ENCODE data around the gene MRPL40.

The MRPL40 gene

GRCh38 chr22:19393704-19394103 lies 38.6 kb upstream of the MRPL40 start:
- no peak for TF ChIP-seq CTCF (IDR thresholded peaks at IDR 0.05; ENCODE audit: insufficient read depth, low read length, missing control alignments)
- POLR2A ChIA-PET, result no interaction called here
- H3K4me3 ChIP-seq (ENCODE audit: low read depth, low read length), result no peak overlapping the region
- no peak for DNase-seq (ENCODE audit: low read depth, low spot score)
- CTCF ChIA-PET, result interaction anchor here (1.8 kb wide), 1 partner anchor 11 kb away, joined by 4 read pairs; no protein-coding TSS in a partner anchor

GRCh38 chr22:19394274-19395050 lies 37.9 kb upstream of the MRPL40 start:
- TF ChIP-seq CTCF (IDR thresholded peaks at IDR 0.05; ENCODE audit: insufficient read depth, low read length, missing control alignments), result no peak
- POLR2A ChIA-PET, result no interaction called here
- CTCF ChIA-PET, result interaction anchor here (0.9 kb wide), 1 partner anchor 96 kb away, joined by 3 read pairs; no protein-coding TSS in a partner anchor
- no peak overlapping the region for H3K4me3 ChIP-seq (ENCODE audit: low read depth, low read length)
- no peak for DNase-seq (ENCODE audit: low read depth, low spot score)

- no peak for TF ChIP-seq CTCF (IDR thresholded peaks at IDR 0.05; ENCODE audit: insufficient read depth, low read length, missing control alignments)
- no peak for DNase-seq (ENCODE audit: low read depth, low spot score)
- no peak overlapping the region for H3K4me3 ChIP-seq (ENCODE audit: low read depth, low read length)
- ChIA-PET CTCF (interaction anchor here (0.9 kb wide), 1 partner anchor 97 kb away, joined by 3 read pairs; no protein-coding TSS in a partner anchor), POLR2A (no interaction called here)
Observed at GRCh38 chr22:19395276-19395675, 37.1 kb upstream of the MRPL40 start.

- no peak for DNase-seq (ENCODE audit: low read depth, low spot score)
- ChIA-PET CTCF (interaction anchor here (0.6 to 1.3 kb wide), 2 partner anchors 9 to 233 kb away, joined by 3 read pairs; no protein-coding TSS in a partner anchor), POLR2A (no interaction called here)
- TF ChIP-seq CTCF (IDR thresholded peaks at IDR 0.05; ENCODE audit: insufficient read depth, low read length, missing control alignments), result no peak
- H3K4me3 ChIP-seq (ENCODE audit: low read depth, low read length), result no peak overlapping the region
Observed at GRCh38 chr22:19396561-19396933, 35.8 kb upstream of the MRPL40 start.

- no peak for TF ChIP-seq CTCF (IDR thresholded peaks at IDR 0.05; ENCODE audit: insufficient read depth, low read length, missing control alignments)
- POLR2A ChIA-PET, result no interaction called here
- no peak overlapping the region for H3K4me3 ChIP-seq (ENCODE audit: low read depth, low read length)
- DNase-seq (ENCODE audit: low read depth, low spot score), result no peak
- CTCF ChIA-PET, result interaction anchor here (0.6 to 1.3 kb wide), 2 partner anchors 10 to 233 kb away, joined by 3 read pairs; no protein-coding TSS in a partner anchor
Observed at GRCh38 chr22:19396934-19397733, 35.2 kb upstream of the MRPL40 start.

- peak; percentile 4 for DNase-seq (ENCODE audit: low read depth, low spot score)
- no peak for TF ChIP-seq CTCF (IDR thresholded peaks at IDR 0.05; ENCODE audit: insufficient read depth, low read length, missing control alignments)
- POLR2A ChIA-PET, result no interaction called here
- H3K4me3 ChIP-seq (ENCODE audit: low read depth, low read length), result no peak overlapping the region
- CTCF ChIA-PET, result no interaction called here
Observed at GRCh38 chr22:19397734-19398104, 34.6 kb upstream of the MRPL40 start.
